Endometrial microvascular endothelial cells (primary cell): ENCODE results near the gene NFIB. TPM values are rescaled to one million over a fixed set of nuclear protein-coding genes. Genes with fewer than 3 reads are reported as not detected.

ENCODE experiments used
- in situ Hi-C: cut with HindIII; loops from 2 replicates; pipeline ENCODE4 v1.10.0; 2017; ENCODE audit warnings: low sequenced_read_pairs, low pct_unique_long_range_greater_than_20kb; ENCODE audit errors: inconsistent ontology term
- total RNA-seq: library from RNA; depleted of rRNA; stranded (reverse); fragments of >200 nt; gene quantifications from one replicate; pipeline ENCODE4 v1.2.3, GENCODE V29; 2015; ENCODE audit errors: inconsistent ontology term

Gene NFIB
- total RNA-seq, 1 donor from 2014 or later: 80.0 TPM

DNA sequence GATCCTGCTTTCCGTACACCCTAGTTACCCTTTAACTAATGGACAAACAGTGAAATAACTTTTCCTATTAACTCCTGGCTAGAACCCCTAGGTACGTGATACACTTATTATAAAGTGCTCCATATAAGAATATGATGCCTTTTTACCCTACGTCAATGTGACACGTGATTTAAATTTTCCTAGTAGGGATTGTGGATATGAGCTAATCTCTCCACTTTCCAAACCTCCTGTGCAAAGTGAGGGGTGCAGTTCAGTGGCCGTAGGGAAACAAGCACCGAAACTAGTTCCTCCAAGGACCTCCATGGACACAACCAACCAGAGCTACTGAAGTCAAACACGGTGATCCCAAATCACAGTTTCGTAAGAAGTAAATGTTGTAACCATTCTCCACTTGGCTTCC, 19.3 kb downstream of the NFIB start:
- in situ Hi-C loops: no loop called here

DNA sequence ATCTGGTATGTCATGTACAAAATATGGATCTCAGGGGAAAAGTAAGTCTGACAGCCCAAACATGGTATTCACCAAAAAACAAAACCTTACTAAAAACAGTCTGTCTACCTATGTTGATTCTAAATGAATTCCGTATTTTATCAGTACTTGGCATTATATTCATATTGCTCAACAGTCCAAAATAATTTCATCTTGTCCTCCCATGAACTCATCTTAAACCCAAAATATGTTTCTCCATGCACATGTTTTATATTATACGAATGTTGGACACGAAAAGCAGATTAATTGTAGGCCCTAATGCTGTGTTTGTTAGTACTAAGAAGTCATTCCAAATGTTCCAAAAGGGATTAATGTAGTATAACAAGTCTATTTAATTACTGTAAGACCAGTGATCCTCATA, 20.1 kb downstream of the NFIB start:
- in situ Hi-C loops: no loop called here

DNA sequence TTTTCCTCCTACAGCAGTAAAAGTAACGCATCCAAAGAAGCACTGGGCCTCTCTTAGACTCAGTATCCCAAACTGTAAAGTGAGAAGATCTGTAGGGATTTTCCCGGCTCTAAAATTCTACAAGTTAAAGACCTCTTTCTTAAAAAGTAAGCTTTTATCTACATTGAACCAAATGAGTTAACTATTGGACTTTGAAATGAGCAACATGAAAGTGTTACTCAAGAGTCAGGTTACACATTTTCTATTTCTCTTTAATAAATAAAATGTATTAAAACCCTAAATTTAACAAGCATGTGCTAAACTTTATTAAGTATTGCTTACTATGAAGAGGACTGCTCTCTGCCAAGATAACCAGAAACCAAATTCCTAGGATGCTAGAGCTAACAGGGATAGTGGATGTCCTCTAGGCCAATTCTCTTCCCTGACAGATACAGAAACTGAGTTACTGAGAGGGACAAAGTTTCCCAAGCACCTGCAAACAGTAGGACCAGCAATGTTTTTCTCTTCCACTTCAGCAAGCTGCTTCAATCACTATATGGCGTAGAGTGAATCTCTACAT, 21.7 kb downstream of the NFIB start:
- in situ Hi-C loops: no loop called here

DNA sequence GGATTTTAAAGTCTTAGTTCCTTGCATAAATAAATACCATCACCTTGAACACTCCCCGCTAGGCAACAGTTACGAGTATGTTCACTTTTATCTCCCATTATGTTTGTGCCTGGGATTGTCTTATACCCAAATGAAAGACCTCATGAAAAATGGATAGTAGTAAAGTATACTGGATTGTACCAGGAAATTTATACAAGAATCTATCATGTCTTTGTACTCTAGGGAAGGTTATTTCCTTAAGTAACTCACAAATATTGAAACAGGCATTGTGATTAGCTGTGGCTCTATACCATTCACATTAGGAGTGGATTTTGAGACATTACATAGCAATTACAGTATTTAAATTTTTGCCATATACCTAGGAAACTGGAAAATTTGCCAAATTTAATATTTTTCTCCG, 24.0 kb downstream of the NFIB start:
- in situ Hi-C loops: no loop called here

DNA sequence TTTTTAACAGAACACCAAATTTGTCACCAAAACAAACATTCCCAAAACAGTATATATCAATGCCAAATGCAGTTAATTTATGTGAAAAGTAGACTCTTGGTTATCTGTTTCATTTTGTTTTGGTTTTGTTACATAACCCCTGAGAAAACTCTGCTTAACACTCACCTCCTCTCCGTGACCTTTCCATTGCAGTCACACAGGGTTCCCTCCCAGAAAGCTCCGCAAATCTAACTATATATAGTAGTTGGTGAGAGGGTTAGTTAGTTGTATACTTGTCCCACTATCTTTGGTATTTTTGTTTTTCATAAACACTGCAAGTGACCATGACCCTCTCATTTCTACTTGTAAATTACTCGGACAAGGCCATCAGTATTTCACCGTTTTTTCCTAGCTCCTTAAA, 25.5 kb downstream of the NFIB start:
- in situ Hi-C loops: no loop called here

DNA sequence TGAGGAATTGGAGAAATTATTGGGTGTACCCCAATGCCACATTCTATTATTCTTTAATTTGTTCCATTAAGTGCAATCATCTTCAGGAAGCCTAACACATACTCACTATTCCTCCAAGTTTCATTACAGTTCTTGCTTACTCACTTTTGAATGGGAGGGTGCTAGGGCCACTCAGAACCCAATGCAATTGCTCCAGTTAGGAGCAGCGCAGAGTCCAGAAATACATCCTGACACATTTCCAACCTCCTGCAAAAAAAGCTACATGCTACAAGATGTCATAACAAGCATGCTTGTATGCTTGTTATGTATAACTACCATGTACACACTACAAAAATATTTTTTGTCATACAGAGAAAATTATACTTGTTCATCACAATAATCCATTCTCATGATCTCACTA, 27.8 kb downstream of the NFIB start:
- in situ Hi-C loops: no loop called here

DNA sequence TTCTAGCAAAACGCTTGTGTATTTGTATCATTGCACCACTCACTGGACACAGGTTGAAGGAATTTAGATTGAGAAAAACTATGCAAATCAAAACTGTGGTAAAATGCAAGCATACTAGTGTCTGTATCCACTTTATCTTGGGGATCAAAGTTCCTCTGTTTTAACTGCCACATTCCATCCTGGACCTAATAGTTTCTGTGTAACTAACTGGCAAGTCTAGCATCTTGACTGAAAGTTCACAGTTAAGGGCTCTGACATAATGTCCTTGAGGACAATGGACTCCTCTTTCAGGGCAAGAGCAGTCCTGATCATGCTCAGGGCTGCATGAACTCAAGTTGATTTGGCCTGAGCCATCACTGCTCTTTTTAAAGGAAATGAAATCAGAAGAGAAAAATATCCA, 30.7 kb downstream of the NFIB start:
- in situ Hi-C loops: no loop called here

DNA sequence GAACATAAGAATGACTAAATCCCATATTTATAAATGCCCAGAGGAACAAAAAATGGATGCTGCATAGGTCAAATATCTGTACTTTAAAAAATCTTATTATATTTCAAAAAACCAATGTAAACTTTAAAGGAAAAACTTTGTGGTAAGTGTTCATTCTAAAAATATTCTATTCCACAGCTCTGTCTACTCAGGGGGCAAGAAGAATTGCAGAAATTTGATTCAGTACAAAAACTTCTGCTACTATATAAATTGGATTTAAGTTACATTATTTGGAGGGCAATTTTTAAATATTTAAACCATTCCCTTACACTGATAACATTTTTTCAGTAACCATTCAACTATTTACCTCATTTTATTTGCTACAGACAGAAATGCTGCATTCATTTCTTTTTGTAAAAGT, 32.1 kb downstream of the NFIB start:
- in situ Hi-C loops: no loop called here

DNA sequence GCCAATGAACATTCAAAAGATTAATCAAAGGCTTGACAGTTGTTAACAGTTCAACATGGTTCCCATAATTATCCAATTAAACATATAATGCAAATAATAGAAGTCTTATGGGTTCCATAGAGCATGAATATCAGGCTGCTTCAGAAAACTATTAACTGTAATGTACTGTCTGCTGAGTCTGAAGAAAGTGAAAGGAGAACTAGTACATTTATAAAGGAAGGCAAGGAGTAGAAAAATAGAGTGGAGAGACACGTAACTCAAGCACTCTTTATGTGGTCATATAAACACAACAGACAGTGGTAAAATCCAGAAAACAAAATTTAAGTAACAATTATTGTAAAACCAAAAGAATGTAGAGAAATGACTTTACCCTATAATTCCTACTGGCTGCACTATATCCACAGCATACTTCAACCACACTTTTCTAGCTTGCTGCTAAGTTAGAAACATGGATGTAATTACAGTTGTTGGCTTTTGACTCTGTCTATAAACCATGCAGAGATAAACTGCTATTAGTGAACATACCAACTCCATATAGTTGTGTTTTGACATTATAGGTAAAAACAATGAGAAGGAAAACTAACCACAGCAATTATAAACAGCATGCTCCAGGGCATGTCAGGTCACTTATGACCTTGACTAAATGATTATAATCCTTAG, 32.7 kb downstream of the NFIB start:
- in situ Hi-C loops: no loop called here

DNA sequence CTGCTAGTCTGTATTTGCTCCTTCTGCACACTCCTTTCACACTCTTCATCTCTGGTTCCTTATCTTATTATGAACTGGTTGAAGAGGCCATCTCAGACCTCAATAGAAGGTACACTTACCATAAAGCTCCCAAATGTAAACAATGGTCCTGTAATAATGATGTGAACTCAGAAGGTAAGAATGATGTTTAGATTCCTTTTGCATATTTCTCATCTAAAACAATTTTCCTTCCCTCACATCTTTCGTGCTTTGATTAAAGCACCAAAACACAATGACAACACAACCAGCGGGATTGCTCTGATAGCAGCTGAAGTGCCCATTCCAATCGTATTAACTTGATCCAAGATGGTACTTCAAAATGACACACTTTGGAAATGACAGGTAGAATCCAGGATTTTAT, 34.3 kb downstream of the NFIB start:
- in situ Hi-C loops: no loop called here

DNA sequence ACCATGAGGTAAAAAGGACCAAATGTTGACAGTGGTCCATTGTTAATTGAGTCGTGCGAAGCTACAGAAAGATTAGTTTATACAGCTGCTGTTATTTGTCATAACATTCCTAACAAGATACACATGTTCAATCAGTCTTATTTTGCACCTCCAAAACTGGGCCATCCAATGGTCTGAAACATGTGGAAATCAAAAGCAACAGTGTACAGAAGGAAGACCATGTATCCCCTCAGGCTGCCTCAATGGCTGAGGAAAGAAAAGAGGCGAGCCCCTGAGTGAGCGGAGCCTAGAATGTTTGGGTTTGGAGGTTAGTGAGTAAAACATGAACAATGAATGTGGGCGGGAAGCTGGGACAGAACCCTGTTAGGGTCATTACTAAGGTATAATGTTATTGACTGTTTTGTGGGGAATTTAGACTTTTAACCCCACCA, 35.6 kb downstream of the NFIB start:
- in situ Hi-C loops: no loop called here

DNA sequence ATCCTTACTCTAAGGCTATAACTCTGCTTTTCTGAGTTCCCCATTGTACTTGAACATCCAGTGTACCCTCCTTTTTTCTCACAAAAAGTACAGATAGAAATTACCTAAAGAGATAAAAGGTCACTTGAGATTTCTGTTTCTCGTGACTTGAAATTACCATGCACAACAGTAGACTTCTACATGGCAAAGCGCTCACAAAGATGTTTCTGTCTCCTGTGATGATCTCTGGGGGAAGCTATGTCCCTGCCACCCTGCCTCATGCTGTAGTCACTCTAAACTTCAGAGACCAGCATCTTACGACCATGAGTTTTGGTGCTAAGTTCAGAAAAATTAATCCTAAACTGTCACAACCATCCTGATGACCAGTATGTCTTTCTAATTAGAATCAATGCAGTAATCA, 36.2 kb downstream of the NFIB start:
- in situ Hi-C loops: no loop called here

DNA sequence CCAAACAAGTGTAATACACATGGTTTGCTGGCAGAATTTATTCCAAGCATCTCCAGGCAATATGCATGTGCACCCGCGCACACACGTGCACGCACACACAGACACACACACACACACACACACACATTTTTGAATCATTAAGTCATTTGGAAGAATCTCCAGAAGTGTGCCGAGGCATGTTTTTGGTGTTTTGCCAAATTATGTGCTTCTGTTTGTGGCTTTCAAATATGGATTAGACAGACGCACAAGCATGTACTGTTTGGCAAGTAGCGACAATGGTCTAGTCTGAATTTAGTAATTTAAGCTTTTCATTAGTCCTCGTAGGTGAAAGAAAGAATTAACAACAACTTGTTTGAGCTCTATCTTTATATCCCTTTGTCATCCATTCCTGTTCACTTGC, 36.7 kb downstream of the NFIB start:
- in situ Hi-C loops: no loop called here

DNA sequence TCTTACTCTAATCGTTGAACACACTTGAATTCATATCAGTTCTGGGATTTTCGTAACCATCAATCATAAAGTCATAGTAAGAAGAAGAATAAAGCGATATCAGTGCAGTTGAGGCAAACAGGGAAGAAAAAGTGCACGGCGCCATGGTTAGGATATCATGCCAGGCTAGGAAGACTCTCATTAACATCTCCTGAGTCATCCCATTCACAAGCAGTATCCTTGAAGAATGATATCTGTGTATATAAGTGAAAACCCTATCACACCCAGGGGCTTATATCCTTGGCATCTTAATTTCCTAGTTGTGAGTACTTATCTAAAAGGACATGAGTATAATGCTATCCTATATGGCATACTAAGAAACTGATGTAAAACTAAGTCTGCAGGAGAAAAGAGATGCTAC, 38.6 kb downstream of the NFIB start:
- in situ Hi-C loops: no loop called here

DNA sequence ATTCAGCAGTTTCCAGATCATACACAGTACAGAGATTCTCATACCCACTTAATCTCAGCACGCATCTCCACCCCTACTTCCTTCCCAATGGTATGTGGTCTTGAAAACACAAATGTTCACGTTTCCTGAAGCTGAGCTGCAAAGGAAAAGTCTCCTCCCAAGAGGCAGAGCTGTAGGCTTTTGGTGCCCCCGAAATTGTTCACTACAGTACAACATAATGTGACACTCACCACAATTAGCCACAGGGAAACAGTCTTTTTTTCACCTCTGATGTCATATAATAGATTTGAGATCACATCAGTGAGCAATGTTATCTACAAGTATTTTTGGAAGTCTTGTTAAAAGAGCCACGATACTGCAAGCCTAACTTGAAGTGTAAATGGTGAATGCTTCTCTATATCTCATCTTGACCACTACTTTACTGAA, 40.2 kb downstream of the NFIB start:
- in situ Hi-C loops: no loop called here

DNA sequence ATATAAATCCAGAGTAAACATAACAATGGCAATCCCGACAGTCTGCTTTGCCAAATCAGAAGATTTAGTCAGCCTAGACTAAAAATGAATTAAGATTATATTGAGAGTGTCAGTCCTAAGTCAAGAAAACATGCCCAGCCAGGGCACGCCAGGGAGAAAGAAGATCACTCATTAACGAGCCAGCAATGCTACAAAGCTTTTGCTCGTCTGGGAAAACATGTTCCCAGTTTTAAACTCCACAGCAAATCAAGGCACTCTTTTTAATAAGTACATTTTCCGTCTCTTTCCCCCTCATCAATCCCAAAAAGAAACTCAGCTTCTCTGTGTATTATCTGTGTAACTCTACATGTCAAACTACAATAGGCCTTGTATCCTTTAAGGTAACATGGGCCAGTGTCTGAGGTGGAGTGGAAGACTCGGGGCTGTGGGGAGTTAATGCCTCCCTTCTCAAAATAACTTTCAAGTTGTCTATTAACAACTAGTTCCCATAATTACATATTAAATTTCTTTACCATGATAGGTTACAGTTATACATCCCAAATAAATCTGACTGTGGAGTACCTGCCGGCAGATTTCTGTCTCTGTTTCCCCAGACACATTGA, 40.9 kb downstream of the NFIB start:
- in situ Hi-C loops: no loop called here

DNA sequence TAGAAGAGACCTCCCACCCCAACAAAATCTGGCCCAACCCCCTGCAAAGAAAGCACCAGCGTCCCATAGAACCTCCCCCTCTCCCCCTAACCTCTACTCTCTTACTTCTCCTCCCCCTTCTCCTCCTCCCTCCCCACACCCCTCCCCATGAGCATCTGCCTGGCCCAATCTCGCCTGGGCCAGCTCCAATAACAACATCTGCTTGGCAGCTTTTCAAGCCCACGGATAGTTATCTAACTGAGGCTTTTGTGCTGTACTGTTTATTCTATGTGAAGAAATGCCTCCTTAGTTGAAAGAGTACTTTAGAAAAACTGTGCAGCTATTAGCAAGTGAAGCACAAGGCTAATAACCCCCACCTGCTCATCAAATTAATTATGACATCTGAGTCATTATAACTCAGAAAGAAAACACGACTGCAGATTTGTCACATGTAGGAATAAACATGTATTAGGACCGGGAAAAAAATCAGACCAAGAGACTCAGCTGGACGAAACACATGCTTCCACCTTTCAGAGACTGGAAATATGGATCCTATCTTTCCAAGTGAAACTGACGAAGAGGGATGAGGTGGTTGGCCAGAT, 42.8 kb downstream of the NFIB start:
- in situ Hi-C loops: no loop called here

DNA sequence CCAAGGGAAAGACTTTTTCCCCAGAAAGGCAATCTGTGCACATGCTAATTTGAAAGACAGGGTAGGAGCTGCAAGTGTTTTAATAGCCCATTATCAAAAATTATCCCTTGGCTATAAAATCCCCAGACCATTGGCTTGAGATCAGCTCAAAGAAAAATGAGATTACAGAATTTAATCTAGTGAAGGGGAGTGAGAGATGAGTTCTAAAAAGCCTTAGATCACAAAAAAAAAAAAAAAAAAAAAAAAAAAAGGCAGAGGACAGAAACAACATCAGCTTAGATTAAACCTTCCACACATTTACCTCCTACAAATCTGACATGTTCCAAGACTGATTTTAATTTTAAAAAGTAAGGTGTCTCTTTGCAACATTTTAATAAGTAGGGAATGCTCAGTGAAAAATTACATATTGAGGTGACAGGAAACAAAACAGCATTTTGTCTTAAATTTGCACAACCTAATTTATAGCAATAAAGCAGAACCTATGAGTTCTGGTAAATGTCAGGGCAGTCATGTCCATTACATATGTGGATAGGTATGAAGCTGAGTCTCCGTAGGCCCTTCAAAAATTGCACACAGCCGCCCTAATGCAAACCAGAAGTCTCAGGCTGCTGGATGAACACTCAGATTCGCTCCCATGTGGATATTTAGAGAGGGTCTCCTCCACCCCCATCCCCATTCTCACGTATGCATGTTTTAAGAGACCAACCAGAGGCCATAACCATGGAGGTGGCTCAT, 43.4 kb downstream of the NFIB start:
- in situ Hi-C loops: no loop called here

DNA sequence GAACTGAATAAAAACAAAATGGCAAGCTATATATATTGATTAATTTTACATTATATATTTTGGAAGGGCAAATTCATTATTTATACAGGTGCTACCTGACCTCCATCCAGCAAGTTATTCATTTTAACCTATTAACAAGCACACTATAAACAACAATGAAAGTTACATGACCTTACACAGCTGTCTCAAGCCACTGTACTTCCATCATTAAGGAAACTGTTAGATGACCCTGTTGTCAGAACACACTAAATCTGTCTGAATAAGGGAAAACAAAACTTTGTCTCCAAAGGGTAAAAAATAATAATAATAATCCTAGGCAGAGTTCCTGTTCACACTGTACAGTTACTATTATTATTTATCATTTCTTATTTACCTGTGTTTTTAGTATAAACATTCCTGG, 44.0 kb downstream of the NFIB start:
- in situ Hi-C loops: no loop called here
